MCF 10A (cell line): Measurements from ENCODE around the gene FAM234A. TPM values are rescaled to one million over a fixed set of nuclear protein-coding genes. Genes with fewer than 3 reads are reported as not detected.

Experiments
- BruUV-seq: library from RNA; stranded (reverse); fragments of 400-500 nt; replicated peaks from 2 replicates; lab custom pipeline; 2021; lab: Mats Ljungman, UMichigan
- CTCF ChIA-PET: fragments of 300-600 bp; sonication (Branson Sonifier 250); formaldehyde crosslinking; extraction: SDS; loops from one replicate; lab custom pipeline; 2021; ENCODE audit warnings: antibody characterized with exemption, inconsistent platforms; lab: Yijun Ruan, JAX
- POLR2A ChIA-PET: fragments of 300-600, 350-650 bp; sonication (Branson Sonifier 250); formaldehyde crosslinking; extraction: SDS; loops from one replicate; lab custom pipeline; 2020; ENCODE audit warnings: antibody characterized with exemption, inconsistent platforms; lab: Yijun Ruan, JAX
- DNase-seq: peaks from one replicate; pipeline ENCODE4 v3.0.0-alpha.2; 2018; ENCODE audit not compliant: unreplicated experiment
- H3K27ac Mint-ChIP-seq: one replicate; pipeline ENCODE4 v1.8.0; 2022; ENCODE audit warnings: mild to moderate bottlenecking, low read depth, mixed read lengths; ENCODE audit not compliant: unreplicated experiment
- H3K27me3 Mint-ChIP-seq: one replicate; pipeline ENCODE4 v1.8.0; 2022; ENCODE audit warnings: mixed read lengths; ENCODE audit not compliant: insufficient read depth, unreplicated experiment
- H3K36me3 Mint-ChIP-seq: one replicate; pipeline ENCODE4 v1.8.0; 2022; ENCODE audit warnings: mild to moderate bottlenecking, moderate library complexity, mixed read lengths; ENCODE audit not compliant: insufficient read depth, unreplicated experiment
- H3K4me1 Mint-ChIP-seq: one replicate; pipeline ENCODE4 v1.8.0; 2022; ENCODE audit warnings: mixed read lengths; ENCODE audit not compliant: insufficient read depth, unreplicated experiment
- H3K4me3 Mint-ChIP-seq: one replicate; pipeline ENCODE4 v1.8.0; 2022; ENCODE audit warnings: mild to moderate bottlenecking, moderate library complexity, mixed read lengths; ENCODE audit not compliant: unreplicated experiment
- H3K9me3 Mint-ChIP-seq: one replicate; pipeline ENCODE4 v1.8.0; 2022; ENCODE audit warnings: mixed read lengths; ENCODE audit not compliant: unreplicated experiment
- intact Hi-C: fragments of 100-400 bp; cut with micrococcal nuclease; formaldehyde crosslinking; loops from 2 replicates; pipeline ENCODE4 v1.14.1; 2022
- total RNA-seq: library from RNA; stranded (reverse); gene quantifications from 2 replicates; pipeline ENCODE4 v1.2.3, GENCODE V29; 2022
- TF ChIP-seq, protein P1 (sequence below): fragments of 200-600 bp; IDR thresholded peaks from one replicate; pipeline ENCODE4 v1.8.0; 2022; ENCODE audit warnings: antibody characterized with exemption, mild to moderate bottlenecking; ENCODE audit not compliant: unreplicated experiment

The FAM234A gene
- total RNA-seq, 1 experiment from 2014 or later: 67.3 TPM

DNA sequence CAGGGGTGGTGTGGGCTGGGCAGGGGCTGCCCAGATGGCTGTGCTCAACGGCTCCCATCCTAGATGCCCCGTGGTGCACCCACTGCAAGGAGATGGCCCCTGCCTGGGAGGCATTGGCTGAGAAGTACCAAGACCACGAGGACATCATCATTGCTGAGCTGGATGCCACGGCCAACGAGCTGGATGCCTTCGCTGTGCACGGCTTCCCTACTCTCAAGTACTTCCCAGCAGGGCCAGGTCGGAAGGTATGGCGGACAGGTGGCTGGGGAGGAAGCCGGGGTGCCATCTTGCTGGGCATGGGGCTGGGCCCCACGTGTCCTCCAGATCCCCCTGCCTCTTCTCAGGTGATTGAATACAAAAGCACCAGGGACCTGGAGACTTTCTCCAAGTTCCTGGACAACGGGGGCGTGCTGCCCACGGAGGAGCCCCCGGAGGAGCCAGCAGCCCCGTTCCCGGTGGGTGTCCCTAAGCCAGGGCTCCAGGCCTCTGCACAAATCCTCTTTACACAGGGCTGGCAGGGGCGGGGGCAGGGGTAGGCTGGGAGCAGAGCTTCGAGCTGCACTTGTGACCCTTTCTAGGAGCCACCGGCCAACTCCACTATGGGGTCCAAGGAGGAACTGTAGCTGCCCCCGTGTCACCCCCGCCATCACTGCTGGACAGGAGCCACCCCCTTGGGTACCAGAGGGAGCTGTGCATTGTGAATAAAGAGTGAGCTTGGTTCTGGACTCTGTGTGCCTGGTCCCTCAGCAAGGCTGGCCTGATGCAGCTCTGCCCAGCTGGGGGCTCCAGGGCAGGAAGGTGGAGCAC, 52.1 kb downstream of the FAM234A start:
- TF ChIP-seq, protein P1, sequence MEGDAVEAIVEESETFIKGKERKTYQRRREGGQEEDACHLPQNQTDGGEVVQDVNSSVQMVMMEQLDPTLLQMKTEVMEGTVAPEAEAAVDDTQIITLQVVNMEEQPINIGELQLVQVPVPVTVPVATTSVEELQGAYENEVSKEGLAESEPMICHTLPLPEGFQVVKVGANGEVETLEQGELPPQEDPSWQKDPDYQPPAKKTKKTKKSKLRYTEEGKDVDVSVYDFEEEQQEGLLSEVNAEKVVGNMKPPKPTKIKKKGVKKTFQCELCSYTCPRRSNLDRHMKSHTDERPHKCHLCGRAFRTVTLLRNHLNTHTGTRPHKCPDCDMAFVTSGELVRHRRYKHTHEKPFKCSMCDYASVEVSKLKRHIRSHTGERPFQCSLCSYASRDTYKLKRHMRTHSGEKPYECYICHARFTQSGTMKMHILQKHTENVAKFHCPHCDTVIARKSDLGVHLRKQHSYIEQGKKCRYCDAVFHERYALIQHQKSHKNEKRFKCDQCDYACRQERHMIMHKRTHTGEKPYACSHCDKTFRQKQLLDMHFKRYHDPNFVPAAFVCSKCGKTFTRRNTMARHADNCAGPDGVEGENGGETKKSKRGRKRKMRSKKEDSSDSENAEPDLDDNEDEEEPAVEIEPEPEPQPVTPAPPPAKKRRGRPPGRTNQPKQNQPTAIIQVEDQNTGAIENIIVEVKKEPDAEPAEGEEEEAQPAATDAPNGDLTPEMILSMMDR: no peak
- no peak overlapping the region for H3K4me3 Mint-ChIP-seq
- H3K27ac Mint-ChIP-seq: no peak overlapping the region
- ChIA-PET POLR2A (no interaction called here), CTCF (interaction anchor here (0.5 kb wide), 1 partner anchor 87 kb away, joined by 5 read pairs; no protein-coding TSS in a partner anchor)
- peaks cover 20% of the 10 kb centered on the region for H3K36me3 Mint-ChIP-seq
- no peaks in the 10 kb centered on the region for H3K9me3 Mint-ChIP-seq
- H3K27me3 Mint-ChIP-seq: no peaks in the 10 kb centered on the region
- intact Hi-C loops: no loop called here
- no peak for DNase-seq
- BruUV-seq: no TSS peak
- no peaks in the 10 kb centered on the region for H3K4me1 Mint-ChIP-seq

DNA sequence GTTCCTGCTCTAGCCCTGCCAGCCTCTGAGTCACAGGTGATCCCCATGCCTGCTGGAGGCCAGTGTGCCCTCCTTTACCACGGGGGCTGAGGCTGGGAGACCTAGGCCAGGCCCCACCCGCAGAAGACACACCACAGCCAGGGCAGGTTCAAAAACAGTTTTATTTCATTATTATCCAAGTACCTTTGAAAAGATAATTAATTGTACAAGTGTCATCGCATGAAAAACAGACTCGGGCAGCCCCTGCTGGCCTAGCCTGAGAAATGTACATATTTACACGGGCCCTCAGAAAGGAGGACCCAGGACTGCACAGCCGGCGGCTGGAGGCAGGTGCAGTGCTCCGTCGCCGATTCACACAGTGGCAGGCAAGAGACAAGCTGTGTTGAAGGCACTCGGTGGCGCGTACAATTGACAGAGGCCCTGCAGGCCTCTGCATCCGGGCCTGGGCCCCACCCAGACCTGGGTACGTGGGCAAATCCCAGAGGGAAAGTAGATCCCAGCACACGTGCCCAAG, 52.7 kb downstream of the FAM234A start:
- Mint-ChIP-seq H3K27ac (no peak overlapping the region), H3K9me3 (no peaks in the 10 kb centered on the region), H3K4me3 (no peak overlapping the region), H3K27me3 (no peaks in the 10 kb centered on the region), H3K36me3 (peaks cover 22% of the 10 kb centered on the region), H3K4me1 (no peaks in the 10 kb centered on the region)
- ChIA-PET POLR2A (no interaction called here), CTCF (no interaction called here)
- intact Hi-C loops: no loop called here
- TF ChIP-seq, protein P1: no peak
- BruUV-seq: TSS peak; percentile 76
- DNase-seq: no peak

DNA sequence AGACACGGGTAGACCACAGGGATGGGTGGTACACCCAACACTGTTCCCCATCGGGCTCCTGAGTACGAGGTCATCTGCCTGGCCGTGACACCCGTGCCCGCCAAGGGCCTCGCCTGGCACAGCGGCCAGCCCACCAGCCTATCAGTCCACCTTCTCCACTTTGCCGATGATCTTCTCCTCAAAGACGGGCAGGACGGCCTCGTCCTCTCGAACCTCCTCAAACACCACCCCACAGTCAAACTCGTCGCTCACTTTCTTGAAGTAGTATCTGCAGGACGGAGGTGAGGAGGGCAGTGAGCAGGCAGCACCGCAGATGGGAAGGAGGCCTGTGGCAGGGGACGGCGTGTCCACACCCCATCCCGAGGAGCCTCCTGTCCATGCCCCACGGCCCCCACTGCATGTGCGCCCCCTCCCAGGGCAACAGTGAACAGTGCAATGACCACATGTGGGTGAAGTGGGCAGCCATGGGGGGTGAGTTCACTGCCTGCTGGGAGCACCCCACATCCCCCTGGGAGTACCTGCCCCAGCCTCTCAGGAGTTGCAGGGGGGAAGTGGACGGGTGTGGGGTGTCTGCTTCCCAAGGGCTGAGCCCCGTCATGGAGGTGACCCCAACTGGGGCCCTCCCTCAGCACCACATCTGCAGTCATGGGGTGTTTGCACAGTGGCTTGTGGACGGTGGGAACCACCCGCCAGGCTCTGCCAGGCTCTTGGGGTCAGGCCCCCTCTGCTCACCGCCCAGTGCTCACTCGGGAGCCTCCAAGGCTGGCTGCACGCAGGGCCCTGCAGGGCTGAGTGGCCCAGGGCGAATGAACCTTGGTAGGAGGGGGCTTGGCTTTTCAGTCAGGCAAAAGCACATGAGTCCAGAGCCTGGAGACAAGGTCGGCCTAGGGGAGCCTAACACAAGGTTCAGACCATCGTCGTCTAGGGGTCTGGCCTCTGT, 53.6 kb downstream of the FAM234A start:
- H3K36me3 Mint-ChIP-seq: peaks cover 27% of the 10 kb centered on the region

More for the DNA sequence above, 53.6 kb downstream of the FAM234A start:
- Mint-ChIP-seq H3K4me1 (no peaks in the 10 kb centered on the region), H3K4me3 (no peak overlapping the region), H3K27me3 (no peaks in the 10 kb centered on the region), H3K27ac (no peak overlapping the region), H3K9me3 (no peaks in the 10 kb centered on the region)
- TF ChIP-seq, protein P1: no peak
- ChIA-PET CTCF (no interaction called here), POLR2A (no interaction called here)
- DNase-seq: no peak
- intact Hi-C loops: no loop called here
- no TSS peak for BruUV-seq
